ENCODE results near the gene MRM3. TPM values are rescaled to one million over a fixed set of nuclear protein-coding genes. Genes with fewer than 3 reads are reported as not detected.

MRM3 gene
- total and polyA plus RNA-seq, 12 donors: 11.6 to 23.7 (median 20.4) TPM

DNA sequence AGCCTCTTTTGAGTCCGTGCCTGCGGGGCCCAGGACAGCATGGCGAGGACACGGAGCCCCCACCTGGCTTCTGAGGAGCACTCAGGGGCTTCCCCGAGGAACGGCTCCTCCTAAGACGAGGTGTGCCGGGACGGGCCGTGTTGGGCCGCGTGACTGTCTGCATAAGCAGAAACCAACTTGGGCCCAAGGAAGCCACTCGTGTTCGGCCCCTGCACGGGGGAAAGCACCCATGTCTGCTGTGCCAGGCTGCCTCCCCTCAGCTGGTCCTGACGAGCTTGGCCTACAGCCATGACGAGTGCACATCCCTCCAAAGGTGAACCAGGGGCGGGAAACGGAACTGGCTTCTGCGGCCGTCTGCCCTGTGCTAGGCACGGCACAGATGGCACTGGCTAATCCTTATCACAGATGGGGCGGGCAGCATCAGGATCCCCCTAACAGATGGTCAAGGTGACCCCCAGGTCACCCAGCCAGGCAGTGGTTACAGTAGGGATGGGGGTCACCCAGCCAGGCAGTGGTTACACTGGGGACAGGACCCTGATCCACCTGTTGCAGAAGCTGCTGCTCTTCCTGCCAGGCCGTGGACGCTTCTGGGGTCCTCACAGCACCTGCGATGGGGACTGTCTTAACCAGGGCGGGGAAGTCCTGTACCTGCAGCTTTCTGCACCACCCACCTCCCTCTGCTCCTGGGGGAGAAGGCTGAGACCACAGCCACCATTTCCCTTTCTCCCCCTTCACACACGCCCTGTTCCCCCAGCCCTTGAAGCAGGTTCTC is 25.6 kb downstream of the MRM3 start:
- WGBS, 2 donors: 92 to 94% methylated on average over 28 of the region's 28 CpGs
- ATAC-seq: peak in 1 of 8 donors; percentile 9
- intact Hi-C loops (cut with DNase I): loop anchor here in 1 of 10 donors (10.0 kb wide), 1 partner anchor 67 kb away; no protein-coding TSS in a partner anchor
- Histone ChIP-seq H3K27me3 (no peaks in the 10 kb centered on the region), H3K27ac (no peak overlapping the region), H3K4me1 (no peaks in the 10 kb centered on the region), H3K4me3 (no peak overlapping the region), H3K36me3 (peaks cover 0 to 25% (median 0%) of the 10 kb centered on the region in 9 donors), H3K9me3 (no peaks in the 10 kb centered on the region)
- TF ChIP-seq CTCF (IDR thresholded peaks at IDR 0.05): no peak
- no peak for DNase-seq

DNA sequence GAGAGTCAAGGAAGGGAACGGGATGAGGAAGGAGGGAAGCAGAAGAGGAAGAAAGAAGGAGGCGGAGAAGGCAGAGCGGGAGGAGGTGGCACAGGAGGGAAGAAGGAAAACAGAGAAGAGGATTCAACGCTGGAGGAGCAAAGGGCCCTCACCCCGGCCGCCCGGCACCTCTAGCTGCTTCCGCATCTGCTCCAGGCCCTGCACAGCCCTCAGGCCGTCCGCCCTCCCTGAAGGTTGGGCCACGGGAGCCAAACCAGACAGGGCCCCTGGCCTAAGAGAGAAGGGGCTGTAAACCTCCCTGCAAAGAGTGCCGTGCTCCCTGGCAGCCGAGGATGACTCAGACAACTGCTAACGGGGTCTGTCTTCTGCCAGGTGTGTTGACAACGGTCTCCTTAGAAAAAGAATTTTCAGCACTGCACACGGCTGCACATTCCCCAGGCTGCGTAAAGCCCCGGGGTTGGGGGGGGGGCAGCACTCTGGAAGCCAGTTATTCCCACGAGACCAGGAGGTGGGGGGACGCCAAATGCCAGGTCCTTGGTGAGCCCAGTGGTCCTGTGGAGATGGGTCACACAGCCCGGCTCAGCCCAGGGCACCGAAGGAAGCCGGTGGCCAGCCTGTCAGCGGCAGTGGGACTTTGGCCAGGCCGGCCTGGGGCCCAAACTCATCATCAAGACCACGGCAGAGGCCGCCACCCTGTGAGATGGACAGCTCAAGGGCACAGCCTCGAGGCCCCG is 29.1 kb downstream of the MRM3 start:
- ATAC-seq (no peak), DNase-seq (no peak)
- Histone ChIP-seq H3K4me3 (no peak overlapping the region), H3K36me3 (peaks cover 0 to 44% (median 0%) of the 10 kb centered on the region in 9 donors), H3K9me3 (no peaks in the 10 kb centered on the region), H3K4me1 (no peaks in the 10 kb centered on the region), H3K27me3 (no peaks in the 10 kb centered on the region), H3K27ac (no peak overlapping the region)
- no peak for TF ChIP-seq CTCF (IDR thresholded peaks at IDR 0.05)
- intact Hi-C loops (cut with DNase I): no loop called here
- 84 to 92% methylated on average over 29 of the region's 29 CpGs for WGBS, 2 donors

GRCh38 chr17:812638-813204 is 30.6 kb downstream of the MRM3 start:
- ATAC-seq: no peak
- Histone ChIP-seq H3K9me3 (no peaks in the 10 kb centered on the region), H3K4me3 (no peak overlapping the region), H3K36me3 (peaks cover 0 to 52% (median 0%) of the 10 kb centered on the region in 9 donors), H3K4me1 (no peaks in the 10 kb centered on the region), H3K27me3 (no peaks in the 10 kb centered on the region), H3K27ac (no peak overlapping the region)
- 95 to 97% methylated on average over 14 of the region's 14 CpGs for WGBS, 2 donors
- intact Hi-C loops (cut with DNase I): no loop called here
- TF ChIP-seq CTCF (IDR thresholded peaks at IDR 0.05): no peak
- no peak for DNase-seq

- Histone ChIP-seq H3K27ac (no peak overlapping the region), H3K4me3 (no peak overlapping the region), H3K36me3 (peaks cover 0 to 68% (median 0%) of the 10 kb centered on the region in 9 donors), H3K27me3 (no peaks in the 10 kb centered on the region), H3K4me1 (no peaks in the 10 kb centered on the region), H3K9me3 (no peaks in the 10 kb centered on the region)
- intact Hi-C loops (cut with DNase I): no loop called here
- DNase-seq: no peak
- no peak for ATAC-seq
- no peak for TF ChIP-seq CTCF (IDR thresholded peaks at IDR 0.05)
- WGBS, 2 donors: 94% methylated on average over 20 of the region's 20 CpGs
Observed at GRCh38 chr17:814371-814770, 32.2 kb downstream of the MRM3 start.

Measured in heart right ventricle (tissue), 16 donors.